GM12865 (cell line): ENCODE results near the gene ALOXE3.
"Not testable (repeated sequence)": the region's sequence is repeated elsewhere in the genome, so short reads cannot be mapped to it uniquely, and the experiment has no call there.

ENCODE experiments used
- DNase-seq: peaks from one replicate; pipeline ENCODE4 v3.0.0; 2010; ENCODE audit warnings: low read depth
- H3K4me3 ChIP-seq: 2 replicates; pipeline ENCODE4 v1.5.1; 2011; ENCODE audit warnings: mild to moderate bottlenecking, low read depth, low read length, control low read depth
- TF ChIP-seq, protein P1 (sequence below): IDR thresholded peaks from 2 replicates; pipeline ENCODE4 v1.5.1; 2011; ENCODE audit warnings: low read length, control low read depth, low read depth, inconsistent platforms; ENCODE audit not compliant: insufficient read depth; ENCODE audit errors: missing control alignments

The ALOXE3 gene

GRCh38 chr17:8079291-8080207, 38.8 kb downstream of the ALOXE3 start:
- peak; percentile 73 for DNase-seq
- peak overlapping the region; percentile 48 for H3K4me3 ChIP-seq
- TF ChIP-seq, protein P1, sequence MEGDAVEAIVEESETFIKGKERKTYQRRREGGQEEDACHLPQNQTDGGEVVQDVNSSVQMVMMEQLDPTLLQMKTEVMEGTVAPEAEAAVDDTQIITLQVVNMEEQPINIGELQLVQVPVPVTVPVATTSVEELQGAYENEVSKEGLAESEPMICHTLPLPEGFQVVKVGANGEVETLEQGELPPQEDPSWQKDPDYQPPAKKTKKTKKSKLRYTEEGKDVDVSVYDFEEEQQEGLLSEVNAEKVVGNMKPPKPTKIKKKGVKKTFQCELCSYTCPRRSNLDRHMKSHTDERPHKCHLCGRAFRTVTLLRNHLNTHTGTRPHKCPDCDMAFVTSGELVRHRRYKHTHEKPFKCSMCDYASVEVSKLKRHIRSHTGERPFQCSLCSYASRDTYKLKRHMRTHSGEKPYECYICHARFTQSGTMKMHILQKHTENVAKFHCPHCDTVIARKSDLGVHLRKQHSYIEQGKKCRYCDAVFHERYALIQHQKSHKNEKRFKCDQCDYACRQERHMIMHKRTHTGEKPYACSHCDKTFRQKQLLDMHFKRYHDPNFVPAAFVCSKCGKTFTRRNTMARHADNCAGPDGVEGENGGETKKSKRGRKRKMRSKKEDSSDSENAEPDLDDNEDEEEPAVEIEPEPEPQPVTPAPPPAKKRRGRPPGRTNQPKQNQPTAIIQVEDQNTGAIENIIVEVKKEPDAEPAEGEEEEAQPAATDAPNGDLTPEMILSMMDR: peak; percentile 86

- not testable (repeated sequence) for H3K4me3 ChIP-seq, DNase-seq
Observed at GRCh38 chr17:8077939-8078338, 40.4 kb downstream of the ALOXE3 start.

GRCh38 chr17:8076502-8077266, 41.6 kb downstream of the ALOXE3 start:
- TF ChIP-seq, protein P1: no peak
- no peak for DNase-seq
- H3K4me3 ChIP-seq: no peak overlapping the region

DNA sequence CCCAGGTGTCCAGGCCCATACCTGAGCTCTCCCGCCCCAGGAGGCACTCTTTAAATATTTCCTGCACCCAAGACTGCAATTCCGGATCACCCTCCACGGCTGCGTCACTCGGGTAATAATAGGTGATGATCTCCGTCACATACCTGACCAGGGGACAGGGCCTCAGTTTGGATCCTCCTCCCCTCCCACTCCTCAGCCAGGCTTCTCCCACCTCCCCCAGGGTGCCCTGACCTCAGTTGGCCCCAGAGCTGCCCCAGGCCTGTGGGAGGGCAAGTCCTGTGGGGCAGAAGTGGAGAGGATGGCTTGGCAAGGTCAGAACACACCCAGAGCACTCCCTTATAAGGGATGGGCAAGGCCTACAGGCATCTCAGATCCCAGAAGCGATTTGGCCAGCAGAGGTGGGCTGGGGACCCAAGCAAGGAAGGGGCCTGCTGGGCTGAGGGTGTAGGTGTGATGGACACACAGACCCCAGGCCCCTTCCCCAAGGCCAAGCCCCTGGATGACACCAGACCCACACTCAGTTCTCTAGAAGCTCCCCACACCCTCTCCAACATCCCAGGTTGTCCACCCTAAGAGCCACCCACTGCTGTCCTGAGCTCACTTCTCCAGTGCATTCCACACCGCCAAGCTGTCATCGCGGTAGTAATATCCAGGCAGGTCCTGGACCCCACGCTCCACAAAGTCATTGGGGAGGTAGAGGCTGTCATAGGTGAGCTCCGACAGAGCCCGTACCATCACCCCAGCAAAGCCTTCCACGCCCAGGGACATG, 42.6 kb downstream of the ALOXE3 start:
- TF ChIP-seq, protein P1: no peak
- no peak overlapping the region for H3K4me3 ChIP-seq
- no peak for DNase-seq

DNA sequence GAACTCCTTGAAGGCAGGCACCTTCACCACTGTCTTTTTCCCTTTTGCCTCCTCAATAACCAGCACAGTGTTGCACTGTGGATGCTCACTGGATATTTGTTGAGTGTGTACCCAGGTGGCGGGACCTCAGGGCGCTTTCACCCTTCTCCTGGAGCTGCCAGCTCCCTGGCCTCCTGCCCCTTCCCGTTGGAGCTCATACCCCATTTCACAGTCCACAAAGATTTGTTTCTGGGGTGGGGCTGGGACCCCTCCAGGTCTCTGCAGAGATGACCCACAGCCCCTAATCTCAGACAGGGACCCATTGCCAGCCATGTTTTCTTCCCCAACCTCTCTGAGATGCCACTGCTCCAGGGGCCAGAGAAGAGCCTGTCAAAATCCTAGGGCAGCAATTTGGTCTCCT, 43.2 kb downstream of the ALOXE3 start:
- TF ChIP-seq, protein P1: no peak
- no peak for DNase-seq
- no peak overlapping the region for H3K4me3 ChIP-seq

- H3K4me3 ChIP-seq: no peak overlapping the region
- TF ChIP-seq, protein P1: no peak
- no peak for DNase-seq
Observed at GRCh38 chr17:8074554-8074953, 43.8 kb downstream of the ALOXE3 start.
